CD14-positive monocyte (primary cell): Measurements from ENCODE around the gene TOPBP1. TPM values are rescaled to one million over a fixed set of nuclear protein-coding genes. Genes with fewer than 3 reads are reported as not detected.

ENCODE experiments used
- DNase-seq, 3 donors: peaks; one replicate each; pipeline ENCODE4 v3.0.0-alpha.2; 2011 to 2022
- H2AFZ ChIP-seq: 2 replicates; pipeline ENCODE4 v1.6.0; 2012; ENCODE audit warnings: mild to moderate bottlenecking, low read depth, low read length, inconsistent platforms; ENCODE audit not compliant: insufficient read depth, poor library complexity, severe bottlenecking
- H3K27ac ChIP-seq, 2 donors: 1 replicate in 1 of 2; 2 replicates in 1 of 2; pipeline ENCODE4 v1.5.1; 2012 to 2013; ENCODE audit warnings: low read length in 2 of 2, control low read depth in 1 of 2, inconsistent platforms in 1 of 2, low read depth in 1 of 2, mild to moderate bottlenecking in 1 of 2
- H3K27me3 ChIP-seq, 2 donors: one replicate each; pipeline versions ENCODE4 v1.6.0 to v1.6.1; 2011 to 2013; ENCODE audit warnings: low read length in 2 of 2; ENCODE audit not compliant: control insufficient read depth in 2 of 2, insufficient read depth in 2 of 2
- H3K36me3 ChIP-seq, 2 donors: replicated peaks in 1 of 2; 1 replicate in 1 of 2; 2 replicates in 1 of 2; pipeline versions ENCODE4 v1.5.1 to v1.6.1; 2012 to 2013; ENCODE audit warnings: low read length in 2 of 2, control low read depth in 1 of 2, inconsistent platforms in 1 of 2, mild to moderate bottlenecking in 1 of 2; ENCODE audit not compliant: insufficient read depth in 2 of 2, control insufficient read depth in 1 of 2
- H3K4me1 ChIP-seq, 2 donors: 1 replicate in 1 of 2; 2 replicates in 1 of 2; pipeline versions ENCODE4 v1.5.1 to v1.6.1; 2012 to 2013; ENCODE audit warnings: low read length in 2 of 2, control low read depth in 1 of 2, inconsistent platforms in 1 of 2, mild to moderate bottlenecking in 1 of 2, moderate library complexity in 1 of 2; ENCODE audit not compliant: insufficient read depth in 2 of 2, control insufficient read depth in 1 of 2
- H3K4me2 ChIP-seq: replicated peaks from 2 replicates; pipeline ENCODE3; 2012; ENCODE audit warnings: low read length, moderate library complexity, mild to moderate bottlenecking; ENCODE audit not compliant: poor library complexity, severe bottlenecking; ENCODE audit errors: extremely low read depth
- H3K4me3 ChIP-seq, 3 experiments: fragments of 200-600 bp in 1 of 3; sonication (generic) in 1 of 3; replicated peaks in 1 of 3; 1 replicate in 2 of 3; 2 replicates in 1 of 3; pipeline ENCODE4 v1.5.1; 2011 to 2013; ENCODE audit warnings: low read length in 3 of 3, mild to moderate bottlenecking in 3 of 3, control low read depth in 2 of 3, low read depth in 2 of 3, inconsistent platforms in 1 of 3, moderate library complexity in 1 of 3
- H3K79me2 ChIP-seq: 2 replicates; pipeline ENCODE4 v1.6.0; 2012; ENCODE audit warnings: mild to moderate bottlenecking, control low read depth, inconsistent platforms, low read length, moderate library complexity; ENCODE audit not compliant: insufficient read depth
- H3K9ac ChIP-seq: 2 replicates; pipeline ENCODE4 v1.6.0; 2017; ENCODE audit warnings: low read length, mild to moderate bottlenecking; ENCODE audit not compliant: insufficient read depth, poor library complexity, severe bottlenecking
- H3K9me3 ChIP-seq, 2 donors: replicated peaks in 1 of 2; 1 replicate in 1 of 2; 2 replicates in 1 of 2; pipeline versions ENCODE4 v1.5.1 to v1.6.1; 2012 to 2013; ENCODE audit warnings: low read length in 2 of 2, control low read depth in 1 of 2; ENCODE audit not compliant: control insufficient read depth in 1 of 2, insufficient read depth in 1 of 2
- H4K20me1 ChIP-seq: 2 replicates; pipeline ENCODE4 v1.6.0; 2012; ENCODE audit warnings: mild to moderate bottlenecking, low read length, control low read depth, moderate library complexity; ENCODE audit not compliant: insufficient read depth
- H3K27ac Mint-ChIP-seq, 7 donors: one replicate each; pipeline ENCODE4 v1.8.0; 2020; ENCODE audit warnings: mild to moderate bottlenecking in 7 of 7, mixed read lengths in 7 of 7, moderate library complexity in 6 of 7, inconsistent platforms in 2 of 7
- H3K27me3 Mint-ChIP-seq, 3 donors: one replicate each; pipeline ENCODE4 v1.8.0; 2021 to 2022; ENCODE audit warnings: low read depth in 3 of 3, mild to moderate bottlenecking in 3 of 3, mixed read lengths in 3 of 3, moderate library complexity in 3 of 3, inconsistent platforms in 1 of 3
- H3K36me3 Mint-ChIP-seq, 2 donors: one replicate each; pipeline ENCODE4 v1.8.0; 2020; ENCODE audit warnings: mixed read lengths in 2 of 2, inconsistent platforms in 1 of 2, mild to moderate bottlenecking in 1 of 2
- H3K4me1 Mint-ChIP-seq: one replicate; pipeline ENCODE4 v1.8.0; 2020; ENCODE audit warnings: mild to moderate bottlenecking, mixed read lengths
- H3K4me3 Mint-ChIP-seq, 2 donors: one replicate each; pipeline ENCODE4 v1.8.0; 2020; ENCODE audit warnings: mild to moderate bottlenecking in 2 of 2, mixed read lengths in 2 of 2, moderate library complexity in 1 of 2
- H3K9me3 Mint-ChIP-seq, 7 donors: one replicate each; pipeline ENCODE4 v1.8.0; 2020 to 2022; ENCODE audit warnings: mixed read lengths in 7 of 7, mild to moderate bottlenecking in 6 of 7, moderate library complexity in 6 of 7, inconsistent platforms in 2 of 7
- CTCF ChIP-seq: fragments of 200-600 bp; IDR thresholded peaks from one replicate; pipeline ENCODE4 v1.8.0; 2022; ENCODE audit warnings: antibody characterized with exemption, mild to moderate bottlenecking
- WGBS: methylation state at CpG from one replicate; pipeline ENCODE4 v1.1.5; 2013; ENCODE audit warnings: missing lambda C conversion rate; ENCODE audit not compliant: insufficient coverage; 5-methylcytosine and 5-hydroxymethylcytosine counted together
- intact Hi-C, 2 donors: fragments of 100-400 bp; cut with micrococcal nuclease; formaldehyde crosslinking; loops; one replicate each; pipeline versions ENCODE4 v1.15.0 to v1.15.1; 2023
- polyA plus RNA-seq, 3 donors: library from polyadenylated mRNA; depleted of rRNA in 1 of 3; unstranded in 2 of 3; stranded (reverse) in 1 of 3; fragments of 300-500 nt in 2 of 3; fragments of >200 nt in 1 of 3; fragmentation: Illumina TruSeq in 2 of 3; gene quantifications; 1 replicate in 2 of 3; 2 replicates in 1 of 3; pipeline ENCODE4 v1.2.3, GENCODE V29; 2012 to 2021

TOPBP1 gene
- polyA plus RNA-seq, 3 donors: 4.9 to 24.3 (median 7.0) TPM

DNA sequence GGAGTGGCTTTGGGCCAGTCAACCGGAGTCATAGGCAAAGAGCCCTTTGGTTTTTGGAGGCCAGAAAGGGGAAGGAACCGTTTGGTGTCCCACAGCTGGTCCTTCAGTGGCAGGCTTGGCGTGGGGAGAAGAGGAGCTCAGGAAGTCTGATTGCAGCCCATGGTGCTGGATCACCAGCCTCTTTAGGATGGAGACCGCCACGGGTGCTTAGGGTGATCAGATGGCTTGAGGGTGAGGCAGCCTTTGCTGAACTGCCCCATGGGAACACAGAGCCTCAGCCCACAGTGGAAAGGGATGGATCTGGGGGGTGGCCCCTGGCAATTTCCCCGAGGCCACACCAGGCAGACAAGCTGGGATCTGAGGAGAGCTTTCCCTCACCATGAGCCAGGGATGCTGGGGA is 38.6 kb upstream of the TOPBP1 start:
- TF ChIP-seq CTCF: no peak
- H3K79me2 ChIP-seq: no peaks in the 10 kb centered on the region
- no peak for DNase-seq
- no peaks in the 10 kb centered on the region for H4K20me1 ChIP-seq
- peaks cover 5 to 14% of the 10 kb centered on the region in 2 donors for H3K9me3 ChIP-seq
- intact Hi-C loops: no loop called here
- no peak overlapping the region for H3K9ac ChIP-seq
- no peak overlapping the region for H3K27ac ChIP-seq
- H3K27me3 ChIP-seq: no peaks in the 10 kb centered on the region
- no peaks in the 10 kb centered on the region for H3K4me1 ChIP-seq
- Mint-ChIP-seq H3K36me3 (no peaks in the 10 kb centered on the region), H3K27ac (no peak overlapping the region), H3K4me3 (no peak overlapping the region), H3K27me3 (peaks cover 0 to 4% (median 2%) of the 10 kb centered on the region in 3 donors), H3K9me3 (peaks cover 4 to 11% (median 8%) of the 10 kb centered on the region in 7 donors), H3K4me1 (no peaks in the 10 kb centered on the region)
- no peaks in the 10 kb centered on the region for H3K36me3 ChIP-seq
- H3K4me2 ChIP-seq: no peak overlapping the region
- H2AFZ ChIP-seq: no peak overlapping the region
- no peak overlapping the region for H3K4me3 ChIP-seq
- 66% methylated on average over 5 of the region's 6 CpGs for WGBS

DNA sequence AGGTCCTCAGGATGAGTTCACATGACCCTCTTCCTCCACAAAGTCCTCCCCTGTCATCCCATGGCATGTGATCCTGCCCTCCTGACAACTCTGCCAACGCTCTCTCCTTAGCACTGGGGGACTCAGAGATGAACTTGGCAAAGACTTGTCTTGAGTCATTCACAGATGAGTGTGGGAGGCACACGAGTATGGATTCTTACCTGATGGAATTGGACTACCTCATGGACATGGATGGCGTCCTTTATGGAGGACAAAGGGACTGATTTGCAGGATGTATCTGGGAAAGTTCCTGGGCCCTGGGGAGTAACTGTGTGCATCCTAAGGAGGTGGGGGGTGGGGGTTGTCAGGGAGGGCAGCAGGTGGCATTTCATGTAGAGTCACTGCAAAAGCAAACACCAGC is 38.2 kb upstream of the TOPBP1 start:
- intact Hi-C loops: no loop called here
- no peaks in the 10 kb centered on the region for H3K4me1 Mint-ChIP-seq
- H3K4me3 Mint-ChIP-seq: no peak overlapping the region

More for the DNA sequence above, 38.2 kb upstream of the TOPBP1 start:
- H3K27ac Mint-ChIP-seq: peak overlapping the region in 1 of 7 donors; percentile 28
- Histone ChIP-seq H3K27ac (no peak overlapping the region), H3K36me3 (no peaks in the 10 kb centered on the region), H3K9me3 (peaks cover 5 to 14% of the 10 kb centered on the region in 2 donors), H3K79me2 (no peaks in the 10 kb centered on the region), H3K4me2 (no peak overlapping the region), H4K20me1 (no peaks in the 10 kb centered on the region), H3K9ac (no peak overlapping the region), H2AFZ (no peak overlapping the region), H3K4me1 (no peaks in the 10 kb centered on the region), H3K27me3 (no peaks in the 10 kb centered on the region), H3K4me3 (no peak overlapping the region)
- DNase-seq: no peak
- H3K9me3 Mint-ChIP-seq: peaks cover 4 to 11% (median 8%) of the 10 kb centered on the region in 7 donors
- 78% methylated on average over 2 of the region's 3 CpGs for WGBS
- peaks cover 0 to 3% (median 2%) of the 10 kb centered on the region in 3 donors for H3K27me3 Mint-ChIP-seq
- no peaks in the 10 kb centered on the region for H3K36me3 Mint-ChIP-seq
- TF ChIP-seq CTCF: no peak
